Prostate gland (tissue), 2 donors: ENCODE measurements around the gene DICER1.

Experiments used
- POLR2A ChIP-seq: fragments of 450-650 bp; IDR thresholded peaks from one replicate; pipeline ENCODE4 v1.6.1; 2016; ENCODE audit warnings: antibody characterized with exemption, mild to moderate bottlenecking
- POLR2AphosphoS5 ChIP-seq: sonication (generic); formaldehyde crosslinking; IDR thresholded peaks from one replicate; pipeline ENCODE4 v1.6.1; 2017; ENCODE audit warnings: antibody characterized with exemption
- TF ChIP-seq, protein P1 (sequence below), 4 experiments: fragments of 200-600 bp in 2 of 4; fragments of 450-650 bp in 2 of 4; sonication (generic) in 2 of 4; IDR thresholded peaks; 1 replicate in 3 of 4; 2 replicates in 1 of 4; pipeline ENCODE4 v1.5.1; 2016 to 2019; ENCODE audit warnings: antibody characterized with exemption in 4 of 4, mild to moderate bottlenecking in 2 of 4, moderate library complexity in 2 of 4

DNA sequence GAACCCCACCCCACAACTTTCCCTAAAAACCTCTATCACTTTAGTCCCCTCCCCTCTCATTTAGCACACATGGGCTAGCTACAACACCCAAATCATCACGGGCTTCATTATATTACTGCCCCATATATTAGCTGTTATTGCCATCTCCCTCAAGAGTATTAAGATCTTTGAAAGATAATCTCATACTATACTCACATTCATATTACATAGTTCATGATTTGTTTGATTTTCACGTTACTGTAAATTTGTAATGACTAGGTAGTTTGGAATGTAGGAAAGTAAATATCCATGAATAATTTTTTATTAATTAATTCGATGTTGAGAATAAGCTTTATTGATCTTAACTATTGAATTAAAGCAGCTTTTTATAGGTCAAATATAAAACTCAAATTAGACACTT lies 7.9 kb downstream of the DICER1 start:
- TF ChIP-seq, protein P1, sequence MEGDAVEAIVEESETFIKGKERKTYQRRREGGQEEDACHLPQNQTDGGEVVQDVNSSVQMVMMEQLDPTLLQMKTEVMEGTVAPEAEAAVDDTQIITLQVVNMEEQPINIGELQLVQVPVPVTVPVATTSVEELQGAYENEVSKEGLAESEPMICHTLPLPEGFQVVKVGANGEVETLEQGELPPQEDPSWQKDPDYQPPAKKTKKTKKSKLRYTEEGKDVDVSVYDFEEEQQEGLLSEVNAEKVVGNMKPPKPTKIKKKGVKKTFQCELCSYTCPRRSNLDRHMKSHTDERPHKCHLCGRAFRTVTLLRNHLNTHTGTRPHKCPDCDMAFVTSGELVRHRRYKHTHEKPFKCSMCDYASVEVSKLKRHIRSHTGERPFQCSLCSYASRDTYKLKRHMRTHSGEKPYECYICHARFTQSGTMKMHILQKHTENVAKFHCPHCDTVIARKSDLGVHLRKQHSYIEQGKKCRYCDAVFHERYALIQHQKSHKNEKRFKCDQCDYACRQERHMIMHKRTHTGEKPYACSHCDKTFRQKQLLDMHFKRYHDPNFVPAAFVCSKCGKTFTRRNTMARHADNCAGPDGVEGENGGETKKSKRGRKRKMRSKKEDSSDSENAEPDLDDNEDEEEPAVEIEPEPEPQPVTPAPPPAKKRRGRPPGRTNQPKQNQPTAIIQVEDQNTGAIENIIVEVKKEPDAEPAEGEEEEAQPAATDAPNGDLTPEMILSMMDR (IDR thresholded peaks at IDR 0.05): no peak
- TF ChIP-seq POLR2A (no peak), POLR2AphosphoS5 (no peak)
